Loucy (cell line): ENCODE results near the gene SERGEF.

Experiments
- EZH2phosphoT487 ChIP-seq: fragments of 200-600 bp; IDR thresholded peaks from 2 replicates; pipeline ENCODE4 v1.6.1; 2018; ENCODE audit warnings: antibody characterized with exemption, mild to moderate bottlenecking, moderate library complexity, borderline replicate concordance
- TF ChIP-seq, protein P1 (sequence below): fragments of 200-600 bp; sonication (generic); conservative IDR thresholded peaks from 2 replicates; pipeline ENCODE4 v1.5.1; 2014; ENCODE audit warnings: mild to moderate bottlenecking, antibody characterized with exemption, low read length

DNA sequence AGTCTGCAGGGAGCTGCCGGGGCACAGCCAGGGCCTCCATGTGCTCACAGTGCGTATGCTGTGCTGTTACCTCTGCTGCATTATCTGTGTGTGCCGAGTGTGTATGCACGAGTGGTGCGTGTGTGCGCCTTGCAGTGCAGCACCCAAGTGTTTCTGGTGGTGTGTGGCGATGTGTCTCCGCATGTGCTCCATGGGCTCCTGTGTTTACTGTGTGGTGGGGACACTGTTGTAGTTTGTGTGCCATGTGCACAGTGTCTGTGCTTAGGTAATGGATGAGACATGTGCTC lies 246.8 kb downstream of the SERGEF start:
- TF ChIP-seq, protein P1, sequence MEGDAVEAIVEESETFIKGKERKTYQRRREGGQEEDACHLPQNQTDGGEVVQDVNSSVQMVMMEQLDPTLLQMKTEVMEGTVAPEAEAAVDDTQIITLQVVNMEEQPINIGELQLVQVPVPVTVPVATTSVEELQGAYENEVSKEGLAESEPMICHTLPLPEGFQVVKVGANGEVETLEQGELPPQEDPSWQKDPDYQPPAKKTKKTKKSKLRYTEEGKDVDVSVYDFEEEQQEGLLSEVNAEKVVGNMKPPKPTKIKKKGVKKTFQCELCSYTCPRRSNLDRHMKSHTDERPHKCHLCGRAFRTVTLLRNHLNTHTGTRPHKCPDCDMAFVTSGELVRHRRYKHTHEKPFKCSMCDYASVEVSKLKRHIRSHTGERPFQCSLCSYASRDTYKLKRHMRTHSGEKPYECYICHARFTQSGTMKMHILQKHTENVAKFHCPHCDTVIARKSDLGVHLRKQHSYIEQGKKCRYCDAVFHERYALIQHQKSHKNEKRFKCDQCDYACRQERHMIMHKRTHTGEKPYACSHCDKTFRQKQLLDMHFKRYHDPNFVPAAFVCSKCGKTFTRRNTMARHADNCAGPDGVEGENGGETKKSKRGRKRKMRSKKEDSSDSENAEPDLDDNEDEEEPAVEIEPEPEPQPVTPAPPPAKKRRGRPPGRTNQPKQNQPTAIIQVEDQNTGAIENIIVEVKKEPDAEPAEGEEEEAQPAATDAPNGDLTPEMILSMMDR, result no peak
- TF ChIP-seq EZH2phosphoT487, result no peak
